NT2/D1 (cell line): Measurements from ENCODE around the gene ARAP2.

Experiments used
- SUZ12 ChIP-seq: IDR thresholded peaks from 2 replicates; pipeline ENCODE4 v1.6.1; 2011; ENCODE audit not compliant: insufficient read length, insufficient read depth; ENCODE audit errors: extremely low read depth
- YY1 ChIP-seq: IDR thresholded peaks from 2 replicates; pipeline ENCODE4 v1.6.1; 2011; ENCODE audit not compliant: insufficient read length, insufficient read depth
- ZNF274 ChIP-seq: IDR thresholded peaks from 2 replicates; pipeline ENCODE4 v1.6.1; 2011; ENCODE audit warnings: mild to moderate bottlenecking, low read depth, low read length

DNA sequence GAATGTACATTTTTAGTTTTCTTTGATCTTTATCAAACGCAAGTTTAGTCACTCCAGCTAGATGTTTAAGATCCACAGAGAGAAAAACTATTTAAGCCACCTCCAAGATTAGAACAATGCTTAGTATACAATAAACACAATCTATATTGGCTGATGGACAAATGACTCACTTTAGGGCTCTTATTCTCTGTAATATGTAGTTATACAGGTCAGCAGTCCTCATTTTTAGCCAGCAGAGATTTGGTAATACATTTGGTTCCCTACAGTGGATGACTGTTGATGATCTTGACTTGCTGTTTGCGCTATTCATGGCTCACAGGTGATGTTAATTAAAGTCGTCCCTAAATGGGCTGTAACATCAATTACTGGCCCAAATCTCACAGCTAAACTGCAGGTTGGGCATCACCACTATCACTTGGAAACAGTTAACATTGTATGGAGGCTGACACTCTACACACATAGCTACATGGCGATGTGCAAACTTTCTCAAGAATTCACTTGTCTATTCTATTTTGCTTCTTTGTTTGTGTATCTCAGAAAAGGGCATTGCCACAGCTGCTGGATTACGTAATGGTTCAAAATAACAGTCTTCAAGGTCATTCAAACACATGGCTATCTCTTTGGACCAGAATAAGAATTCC is 25.3 kb upstream of the ARAP2 start:
- TF ChIP-seq ZNF274 (no peak), SUZ12 (no peak), YY1 (no peak)
